ENCODE results near the gene AKNA.

Gene AKNA

GRCh38 chr9:114317665-114318357, 70.0 kb downstream of the AKNA start:
- no peak for DNase-seq (ENCODE audit: low read depth)

- DNase-seq (ENCODE audit: low read depth), result no peak
Observed at GRCh38 chr9:114316605-114317230, 71.1 kb downstream of the AKNA start.

- DNase-seq (ENCODE audit: low read depth), result no peak
Observed at GRCh38 chr9:114315723-114316363, 71.9 kb downstream of the AKNA start.

GRCh38 chr9:114314881-114315722, 72.7 kb downstream of the AKNA start:
- no peak for DNase-seq (ENCODE audit: low read depth)

GRCh38 chr9:114314256-114314867, 73.4 kb downstream of the AKNA start:
- DNase-seq (ENCODE audit: low read depth), result no peak

GRCh38 chr9:114313186-114313585, 74.6 kb downstream of the AKNA start:
- DNase-seq (ENCODE audit: low read depth), result no peak

GRCh38 chr9:114312513-114312875, 75.3 kb downstream of the AKNA start:
- DNase-seq (ENCODE audit: low read depth), result no peak

GRCh38 chr9:114311571-114312512, 75.9 kb downstream of the AKNA start:
- DNase-seq (ENCODE audit: low read depth), result no peak

- no peak for DNase-seq (ENCODE audit: low read depth)
Observed at GRCh38 chr9:114310471-114311450, 77.0 kb downstream of the AKNA start.

GRCh38 chr9:114309096-114309495, 78.7 kb downstream of the AKNA start:
- DNase-seq (ENCODE audit: low read depth), result no peak

GRCh38 chr9:114308361-114308950, 79.3 kb downstream of the AKNA start:
- no peak for DNase-seq (ENCODE audit: low read depth)

- no peak for DNase-seq (ENCODE audit: low read depth)
Observed at GRCh38 chr9:114307899-114308267, 79.9 kb downstream of the AKNA start.

GRCh38 chr9:114304416-114305188, 83.2 kb downstream of the AKNA start:
- no peak for DNase-seq (ENCODE audit: low read depth)

GRCh38 chr9:114303977-114304376, 83.8 kb downstream of the AKNA start:
- no peak for DNase-seq (ENCODE audit: low read depth)

- DNase-seq (ENCODE audit: low read depth), result no peak
Observed at GRCh38 chr9:114303571-114303970, 84.2 kb downstream of the AKNA start.

- DNase-seq (ENCODE audit: low read depth), result no peak
Observed at GRCh38 chr9:114302727-114303126, 85.1 kb downstream of the AKNA start.

GRCh38 chr9:114301798-114302565, 85.8 kb downstream of the AKNA start:
- DNase-seq (ENCODE audit: low read depth), result no peak

Measured in stimulated activated CD8-positive, alpha-beta memory T cell treated with anti-CD3 and anti-CD28 coated beads, Interleukin-12 subunit alpha, Interleukin-12 subunit beta, amount 100 ng/mL, for 1 hour (primary cell).